ENCODE measurements around the gene ACSM3. TPM values are rescaled to one million over a fixed set of nuclear protein-coding genes. Genes with fewer than 3 reads are reported as not detected.
"Not testable (repeated sequence)": the region's sequence is repeated elsewhere in the genome, so short reads cannot be mapped to it uniquely, and the experiment has no call there.

ACSM3 gene
- total RNA-seq, 1 experiment from 2014 or later, result 2.5 TPM

GRCh38 chr16:20755799-20756198, 8.0 kb upstream of the ACSM3 start:
- DNase-seq (ENCODE audit: low read depth), result not testable (repeated sequence)

GRCh38 chr16:20760346-20760745, 3.5 kb upstream of the ACSM3 start:
- DNase-seq (ENCODE audit: low read depth), result no peak

- no peak for DNase-seq (ENCODE audit: low read depth)
These were observed 2.6 kb upstream of the ACSM3 start for GRCh38 chr16:20761175-20761574.

GRCh38 chr16:20762404-20763123, 1.2 kb upstream of the ACSM3 start:
- DNase-seq (ENCODE audit: low read depth), result no peak

- DNase-seq (ENCODE audit: low read depth), result not testable (repeated sequence)
These were observed 634 bp downstream of the ACSM3 start for GRCh38 chr16:20764448-20764847.

GRCh38 chr16:20765732-20766131, 1.9 kb downstream of the ACSM3 start:
- DNase-seq (ENCODE audit: low read depth), result no peak

GRCh38 chr16:20766294-20766693, 2.5 kb downstream of the ACSM3 start:
- no peak for DNase-seq (ENCODE audit: low read depth)

- DNase-seq (ENCODE audit: low read depth), result no peak
These were observed 3.8 kb downstream of the ACSM3 start for GRCh38 chr16:20767577-20767976.

GRCh38 chr16:20768121-20768520, 4.3 kb downstream of the ACSM3 start:
- peak; percentile 3 for DNase-seq (ENCODE audit: low read depth)

GRCh38 chr16:20768818-20769217, 5.0 kb downstream of the ACSM3 start:
- DNase-seq (ENCODE audit: low read depth), result no peak

- no peak for DNase-seq (ENCODE audit: low read depth)
These were observed 9.9 kb downstream of the ACSM3 start for GRCh38 chr16:20773679-20774078.

- DNase-seq (ENCODE audit: low read depth), result peak; percentile 82
These were observed 11.0 kb downstream of the ACSM3 start for GRCh38 chr16:20774703-20775362.

GRCh38 chr16:20781697-20782096, 17.9 kb downstream of the ACSM3 start:
- DNase-seq (ENCODE audit: low read depth), result no peak

GRCh38 chr16:20782470-20782869, 18.7 kb downstream of the ACSM3 start:
- no peak for DNase-seq (ENCODE audit: low read depth)

GRCh38 chr16:20784204-20784603, 20.4 kb downstream of the ACSM3 start:
- no peak for DNase-seq (ENCODE audit: low read depth)

- DNase-seq (ENCODE audit: low read depth), result no peak
These were observed 25.3 kb downstream of the ACSM3 start for GRCh38 chr16:20789130-20789529.

- DNase-seq (ENCODE audit: low read depth), result peak; percentile 52
These were observed 28.3 kb downstream of the ACSM3 start for GRCh38 chr16:20791923-20792612.

GRCh38 chr16:20798364-20798763, 34.5 kb downstream of the ACSM3 start:
- peak; percentile 61 for DNase-seq (ENCODE audit: low read depth)

GRCh38 chr16:20799599-20799998, 35.8 kb downstream of the ACSM3 start:
- peak; percentile 30 for DNase-seq (ENCODE audit: low read depth)

- no peak for DNase-seq (ENCODE audit: low read depth)
These were observed 37.5 kb downstream of the ACSM3 start for GRCh38 chr16:20801278-20801677.

- DNase-seq (ENCODE audit: low read depth), result peak; percentile 10
These were observed 39.4 kb downstream of the ACSM3 start for GRCh38 chr16:20803192-20803560.

GRCh38 chr16:20803561-20804214, 39.9 kb downstream of the ACSM3 start:
- DNase-seq (ENCODE audit: low read depth), result no peak
